Astrocyte of the spinal cord (primary cell): ENCODE results near the gene LCN2.
A peak's percentile ranks its signal among the peaks of the same experiment; 100 is the strongest.

ENCODE experiments used
- DNase-seq: peaks from one replicate; pipeline ENCODE4 v3.0.0; 2011; ENCODE audit warnings: low read depth, low spot score
- H3K4me3 ChIP-seq: 2 replicates; pipeline ENCODE4 v1.5.1; 2011; ENCODE audit warnings: low read depth, mild to moderate bottlenecking, low read length, moderate library complexity
- CTCF ChIP-seq: IDR thresholded peaks from 2 replicates; pipeline ENCODE4 v1.5.1; 2012; ENCODE audit warnings: low read depth, mild to moderate bottlenecking, low read length, inconsistent platforms
- in situ Hi-C: cut with HindIII; loops from 2 replicates; pipeline ENCODE4 v1.10.0; 2017; ENCODE audit warnings: low sequenced_read_pairs

LCN2 gene

GRCh38 chr9:128102861-128103588, 46.2 kb upstream of the LCN2 start:
- TF ChIP-seq CTCF: no peak
- no peak for DNase-seq
- no peak overlapping the region for H3K4me3 ChIP-seq
- in situ Hi-C loops: no loop called here

GRCh38 chr9:128103589-128103962, 45.7 kb upstream of the LCN2 start:
- in situ Hi-C loops: no loop called here
- no peak overlapping the region for H3K4me3 ChIP-seq
- TF ChIP-seq CTCF: peak; percentile 25
- no peak for DNase-seq

GRCh38 chr9:128104171-128104618, 45.1 kb upstream of the LCN2 start:
- peak; percentile 33 for DNase-seq
- in situ Hi-C loops: no loop called here
- no peak overlapping the region for H3K4me3 ChIP-seq
- TF ChIP-seq CTCF: no peak

- TF ChIP-seq CTCF: no peak
- DNase-seq: no peak
- no peak overlapping the region for H3K4me3 ChIP-seq
- in situ Hi-C loops: no loop called here
These were observed 43.6 kb upstream of the LCN2 start for GRCh38 chr9:128105538-128106175.

- TF ChIP-seq CTCF: no peak
- in situ Hi-C loops: no loop called here
- no peak for DNase-seq
- H3K4me3 ChIP-seq: no peak overlapping the region
These were observed 42.9 kb upstream of the LCN2 start for GRCh38 chr9:128106181-128106939.

- in situ Hi-C loops: no loop called here
- H3K4me3 ChIP-seq: no peak overlapping the region
- DNase-seq: no peak
- no peak for TF ChIP-seq CTCF
These were observed 42.2 kb upstream of the LCN2 start for GRCh38 chr9:128106940-128107467.
